GM12801 (cell line): ENCODE data around the gene MAN1C1.

Experiments used
- TF ChIP-seq, protein P1 (sequence below): IDR thresholded peaks from one replicate; pipeline ENCODE4 v1.5.1; 2011; ENCODE audit warnings: control low read depth; ENCODE audit not compliant: insufficient read length; ENCODE audit errors: extremely low read depth

MAN1C1 gene

DNA sequence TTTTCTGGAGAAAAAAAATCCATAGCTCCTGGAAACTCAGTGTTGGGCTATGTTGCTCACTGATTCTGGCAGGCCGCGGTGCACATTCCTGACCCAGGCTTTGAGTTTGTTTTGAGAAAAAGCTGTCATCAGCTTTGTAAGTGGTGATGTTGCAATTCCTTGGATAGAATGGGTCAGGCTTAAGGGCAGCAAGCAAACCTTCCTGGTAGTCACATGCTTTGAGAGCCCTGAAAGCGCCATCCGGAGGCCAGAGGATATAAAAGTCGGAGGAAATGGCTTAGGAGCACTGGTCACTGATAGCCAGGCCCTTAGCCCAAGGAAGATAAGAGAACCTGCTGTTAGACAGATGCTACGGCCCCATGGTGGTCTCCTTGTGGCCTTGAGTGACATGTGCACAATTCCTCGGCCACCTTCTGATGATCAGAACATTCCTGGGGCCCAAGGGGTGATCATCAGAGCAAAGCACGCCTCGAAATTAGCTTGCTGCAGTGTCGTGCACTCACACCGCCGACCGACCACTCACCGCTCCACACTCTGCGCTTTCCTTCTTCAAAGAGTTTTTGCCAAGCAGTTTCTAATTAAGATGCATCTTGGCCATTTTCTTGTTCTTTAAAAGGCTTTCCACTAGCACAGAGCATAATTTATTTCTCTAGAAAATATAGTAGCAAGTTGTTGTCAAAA, 78.6 kb downstream of the MAN1C1 start:
- TF ChIP-seq, protein P1, sequence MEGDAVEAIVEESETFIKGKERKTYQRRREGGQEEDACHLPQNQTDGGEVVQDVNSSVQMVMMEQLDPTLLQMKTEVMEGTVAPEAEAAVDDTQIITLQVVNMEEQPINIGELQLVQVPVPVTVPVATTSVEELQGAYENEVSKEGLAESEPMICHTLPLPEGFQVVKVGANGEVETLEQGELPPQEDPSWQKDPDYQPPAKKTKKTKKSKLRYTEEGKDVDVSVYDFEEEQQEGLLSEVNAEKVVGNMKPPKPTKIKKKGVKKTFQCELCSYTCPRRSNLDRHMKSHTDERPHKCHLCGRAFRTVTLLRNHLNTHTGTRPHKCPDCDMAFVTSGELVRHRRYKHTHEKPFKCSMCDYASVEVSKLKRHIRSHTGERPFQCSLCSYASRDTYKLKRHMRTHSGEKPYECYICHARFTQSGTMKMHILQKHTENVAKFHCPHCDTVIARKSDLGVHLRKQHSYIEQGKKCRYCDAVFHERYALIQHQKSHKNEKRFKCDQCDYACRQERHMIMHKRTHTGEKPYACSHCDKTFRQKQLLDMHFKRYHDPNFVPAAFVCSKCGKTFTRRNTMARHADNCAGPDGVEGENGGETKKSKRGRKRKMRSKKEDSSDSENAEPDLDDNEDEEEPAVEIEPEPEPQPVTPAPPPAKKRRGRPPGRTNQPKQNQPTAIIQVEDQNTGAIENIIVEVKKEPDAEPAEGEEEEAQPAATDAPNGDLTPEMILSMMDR: no peak

DNA sequence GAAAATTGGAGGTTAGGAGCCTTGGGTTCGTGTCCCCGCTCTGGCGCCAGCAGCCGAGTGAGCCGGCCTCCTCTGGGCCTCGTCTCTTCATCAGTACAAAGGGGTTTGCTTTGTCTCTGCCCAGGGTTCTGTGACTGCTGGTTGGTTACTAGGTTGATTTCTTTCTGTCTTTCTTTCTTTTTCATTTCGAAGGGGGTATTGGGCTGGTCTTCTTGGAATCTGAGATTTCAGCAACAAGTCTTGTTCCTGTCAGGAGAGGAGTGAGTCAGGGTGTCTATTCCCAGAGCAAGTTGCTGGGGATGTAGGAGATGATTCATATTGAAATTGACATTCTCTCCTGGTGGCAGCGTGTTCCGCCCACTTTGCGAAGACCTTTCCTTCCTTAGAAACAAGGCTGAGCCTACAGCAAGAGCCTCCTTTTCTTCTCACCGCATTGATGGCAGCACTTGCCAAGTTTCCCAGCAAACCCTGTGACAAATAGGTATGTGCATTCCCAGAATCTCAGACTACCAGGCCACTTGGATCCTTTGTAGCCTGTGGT, 79.2 kb downstream of the MAN1C1 start:
- TF ChIP-seq, protein P1: no peak

DNA sequence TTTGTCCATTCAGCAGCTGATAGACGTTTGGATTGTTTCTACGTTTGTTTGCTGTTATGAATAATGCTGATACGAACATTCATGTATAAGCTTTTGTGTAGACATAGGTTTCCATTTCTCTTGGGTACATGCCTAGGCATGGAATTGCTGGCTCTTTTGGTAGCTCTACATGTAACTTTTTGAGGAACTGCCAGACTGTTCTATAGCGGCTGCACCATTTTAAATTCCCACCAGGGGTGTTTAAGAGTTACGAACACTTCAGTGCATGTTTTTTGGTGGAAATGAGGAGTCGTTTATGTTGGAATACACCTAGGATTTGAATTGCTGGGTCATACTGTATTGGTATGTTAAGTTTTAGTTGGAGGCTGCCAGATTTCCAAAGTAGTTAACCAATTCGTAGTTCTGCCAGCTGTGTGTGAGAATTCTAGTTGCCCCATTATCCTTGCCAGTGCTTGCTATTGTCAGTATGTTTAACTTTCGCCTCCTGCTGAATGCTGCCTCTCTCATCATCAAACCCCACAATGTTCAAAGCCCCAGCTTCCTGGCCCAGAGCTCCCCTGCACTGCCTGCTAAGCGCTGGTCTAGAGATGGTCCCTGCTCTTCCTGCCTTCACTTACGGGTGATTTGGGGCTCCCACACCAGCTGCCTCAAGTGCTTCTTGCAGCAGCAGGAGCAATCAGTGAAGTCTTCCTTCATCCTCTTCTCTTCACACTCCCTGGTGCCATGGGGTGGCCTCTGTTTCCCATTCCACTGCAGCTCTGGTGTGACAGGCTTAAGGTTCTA, 81.0 kb downstream of the MAN1C1 start:
- TF ChIP-seq, protein P1: no peak

DNA sequence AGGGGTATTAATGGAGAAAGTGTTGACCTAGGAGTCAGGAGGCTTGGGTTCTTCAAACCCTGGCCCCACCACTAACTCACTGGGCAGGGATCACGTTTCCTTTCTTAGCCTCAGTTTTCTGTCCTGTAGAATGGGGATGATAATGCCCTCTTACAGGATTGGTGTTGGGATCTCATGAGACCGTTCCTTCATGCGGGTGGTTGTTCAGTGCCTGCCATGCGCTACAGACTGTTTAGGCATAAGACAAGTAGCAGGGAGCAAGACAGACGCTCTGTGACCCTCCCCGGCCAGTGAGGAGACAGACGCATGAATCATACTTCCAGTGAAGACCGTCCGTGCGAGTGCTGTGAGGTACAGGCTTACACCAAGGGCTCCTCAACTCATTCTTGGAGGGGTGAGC, 81.7 kb downstream of the MAN1C1 start:
- TF ChIP-seq, protein P1: no peak

DNA sequence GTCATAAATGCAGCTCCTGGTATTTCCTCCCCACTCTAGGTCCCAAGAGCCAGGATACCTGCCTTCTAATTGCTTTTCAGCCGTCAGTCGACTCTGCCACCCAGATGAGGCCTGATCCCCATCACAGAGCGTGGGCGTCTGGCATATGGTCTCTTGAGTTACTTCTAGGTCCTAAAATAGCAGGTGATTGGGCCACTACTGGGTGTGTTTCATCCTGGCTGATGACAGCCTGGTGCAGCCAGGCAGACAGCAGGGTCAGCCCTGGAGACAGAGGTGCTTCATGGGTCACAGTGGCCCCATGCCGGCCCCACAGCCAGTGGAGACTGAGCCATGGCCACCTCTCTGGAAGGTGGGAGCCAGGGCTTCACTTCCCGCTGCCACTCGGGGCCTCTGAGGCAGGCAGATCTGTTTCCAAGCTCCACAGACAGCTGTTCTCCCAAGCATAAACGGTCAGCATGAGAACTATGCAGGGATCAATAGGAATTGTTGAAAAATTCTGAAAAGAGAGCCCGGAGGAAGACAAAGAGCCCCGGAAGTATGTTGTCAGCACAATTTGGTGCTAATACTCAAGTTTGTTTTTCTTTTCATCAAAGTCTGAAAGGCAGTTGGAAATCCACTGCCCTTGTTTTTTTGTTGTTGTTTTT, 83.0 kb downstream of the MAN1C1 start:
- TF ChIP-seq, protein P1: no peak

DNA sequence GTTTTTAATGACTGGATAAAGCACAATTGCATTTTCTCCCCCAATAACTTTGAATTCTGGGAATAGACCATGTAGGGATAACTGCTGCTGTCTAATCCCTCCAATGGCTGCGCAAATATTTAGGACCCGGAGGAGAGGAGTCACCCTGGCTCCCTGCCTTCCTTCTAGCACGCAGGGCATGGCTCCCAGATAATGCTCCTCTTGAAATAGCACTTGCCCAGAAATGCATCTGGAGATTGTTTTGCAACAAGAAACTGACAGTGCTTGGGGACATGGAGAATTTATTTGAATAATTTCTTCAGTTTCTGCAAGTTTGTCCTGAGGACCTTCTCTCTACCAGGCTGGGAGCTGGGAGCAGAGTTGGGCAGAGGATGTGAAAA, 83.5 kb downstream of the MAN1C1 start:
- TF ChIP-seq, protein P1: no peak

DNA sequence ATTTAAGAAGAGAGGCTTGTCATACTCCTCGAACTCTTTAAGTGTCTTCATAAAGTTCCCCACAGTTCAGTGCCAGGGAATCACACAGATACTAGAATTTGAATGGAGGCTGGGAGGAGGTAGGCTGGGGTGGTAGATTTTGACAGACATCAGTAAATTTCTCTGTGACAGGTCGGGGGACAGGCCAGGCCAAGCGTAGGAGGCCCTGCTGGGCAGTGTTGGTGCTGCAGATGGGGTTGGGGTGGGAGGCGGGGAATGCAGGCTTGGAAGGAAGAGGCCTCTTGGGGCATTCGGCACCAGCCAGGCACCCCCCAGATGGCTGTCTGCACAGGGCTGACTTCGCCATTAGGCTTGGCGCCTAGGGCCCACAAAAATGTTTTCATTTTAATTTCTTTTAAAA, 84.0 kb downstream of the MAN1C1 start:
- TF ChIP-seq, protein P1: no peak
